Stimulated activated CD8-positive, alpha-beta memory T cell treated with anti-CD3 and anti-CD28 coated beads, Interleukin-4, amount 100 ng/mL, for 48 hours (primary cell): Measurements from ENCODE around the gene STIL.
"Not testable (repeated sequence)": the region's sequence is repeated elsewhere in the genome, so short reads cannot be mapped to it uniquely, and the experiment has no call there.

Source experiments
- DNase-seq: peaks from one replicate; pipeline ENCODE4 v3.0.0-alpha.2; 2020

The STIL gene

GRCh38 chr1:47317841-47318240 lies 3.9 kb upstream of the STIL start:
- no peak for DNase-seq

- no peak for DNase-seq
Measured at GRCh38 chr1:47309427-47309826, 4.5 kb downstream of the STIL start.

- no peak for DNase-seq
Measured at GRCh38 chr1:47302472-47302871, 11.5 kb downstream of the STIL start.

GRCh38 chr1:47298025-47298699 lies 15.8 kb downstream of the STIL start:
- no peak for DNase-seq

GRCh38 chr1:47295579-47295978 lies 18.4 kb downstream of the STIL start:
- no peak for DNase-seq

- not testable (repeated sequence) for DNase-seq
Measured at GRCh38 chr1:47294863-47295262, 19.1 kb downstream of the STIL start.

GRCh38 chr1:47288116-47288515 lies 25.8 kb downstream of the STIL start:
- not testable (repeated sequence) for DNase-seq

GRCh38 chr1:47280142-47280541 lies 33.8 kb downstream of the STIL start:
- no peak for DNase-seq

- DNase-seq = no peak
Measured at GRCh38 chr1:47276850-47277249, 37.1 kb downstream of the STIL start.

- DNase-seq = not testable (repeated sequence)
Measured at GRCh38 chr1:47275811-47276210, 38.1 kb downstream of the STIL start.

GRCh38 chr1:47265529-47265928 lies 48.4 kb downstream of the STIL start:
- DNase-seq = not testable (repeated sequence)

GRCh38 chr1:47262787-47263413 lies 51.0 kb downstream of the STIL start:
- peak; percentile 56 for DNase-seq

- no peak for DNase-seq
Measured at GRCh38 chr1:47257224-47257623, 56.7 kb downstream of the STIL start.

GRCh38 chr1:47252795-47253194 lies 61.2 kb downstream of the STIL start:
- no peak for DNase-seq

- no peak for DNase-seq
Measured at GRCh38 chr1:47252369-47252768, 61.6 kb downstream of the STIL start.

GRCh38 chr1:47249755-47250154 lies 64.2 kb downstream of the STIL start:
- DNase-seq = no peak

GRCh38 chr1:47244339-47244862 lies 69.5 kb downstream of the STIL start:
- DNase-seq = no peak

- no peak for DNase-seq
Measured at GRCh38 chr1:47243910-47244309, 70.0 kb downstream of the STIL start.

- no peak for DNase-seq
Measured at GRCh38 chr1:47241114-47242113, 72.5 kb downstream of the STIL start.

GRCh38 chr1:47238935-47239592 lies 74.9 kb downstream of the STIL start:
- no peak for DNase-seq

- DNase-seq = no peak
Measured at GRCh38 chr1:47235806-47236205, 78.1 kb downstream of the STIL start.

- no peak for DNase-seq
Measured at GRCh38 chr1:47235241-47235681, 78.7 kb downstream of the STIL start.

- DNase-seq = no peak
Measured at GRCh38 chr1:47233186-47233585, 80.8 kb downstream of the STIL start.
